ENCODE measurements around the gene IHH.
A peak's percentile ranks its signal among the peaks of the same experiment; 100 is the strongest.

Gene IHH

GRCh38 chr2:219065484-219065883, 4.8 kb upstream of the IHH start:
- in situ Hi-C loops (cut with MboI; ENCODE audit: low pct_unique_long_range_greater_than_20kb, low sequenced_read_pairs, unreplicated experiment), result loop anchor here (10.0 kb wide), 1 partner anchor 49 kb away; no protein-coding TSS in a partner anchor
- TF ChIP-seq CTCF (IDR thresholded peaks at IDR 0.05; ENCODE audit: extremely low read depth, insufficient read depth, missing control alignments), result no peak
- DNase-seq (ENCODE audit: low spot score), result no peak

DNA sequence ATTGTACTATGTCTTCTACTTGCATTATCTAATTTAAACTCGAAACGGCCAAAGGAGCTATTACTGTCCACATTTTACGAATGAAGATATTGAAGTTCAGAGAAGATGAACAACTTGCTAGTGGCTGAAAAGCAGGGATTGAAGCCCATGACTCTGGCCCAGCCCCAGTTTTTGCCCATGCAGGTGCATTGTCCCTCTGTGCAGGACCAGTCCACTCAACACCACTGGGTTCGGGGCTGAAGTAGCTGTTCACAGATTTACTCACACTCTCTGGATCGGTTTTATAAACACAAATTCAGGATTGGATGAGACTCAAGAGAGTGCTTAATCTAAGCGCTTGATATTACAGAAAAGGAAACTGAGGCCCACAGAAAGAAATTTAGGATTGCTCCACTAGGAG, 1.4 kb upstream of the IHH start:
- in situ Hi-C loops (cut with MboI; ENCODE audit: low pct_unique_long_range_greater_than_20kb, low sequenced_read_pairs, unreplicated experiment), result loop anchor here (10.0 kb wide), 1 partner anchor 53 kb away; no protein-coding TSS in a partner anchor
- no peak for TF ChIP-seq CTCF (IDR thresholded peaks at IDR 0.05; ENCODE audit: extremely low read depth, insufficient read depth, missing control alignments)
- DNase-seq (ENCODE audit: low spot score), result no peak

DNA sequence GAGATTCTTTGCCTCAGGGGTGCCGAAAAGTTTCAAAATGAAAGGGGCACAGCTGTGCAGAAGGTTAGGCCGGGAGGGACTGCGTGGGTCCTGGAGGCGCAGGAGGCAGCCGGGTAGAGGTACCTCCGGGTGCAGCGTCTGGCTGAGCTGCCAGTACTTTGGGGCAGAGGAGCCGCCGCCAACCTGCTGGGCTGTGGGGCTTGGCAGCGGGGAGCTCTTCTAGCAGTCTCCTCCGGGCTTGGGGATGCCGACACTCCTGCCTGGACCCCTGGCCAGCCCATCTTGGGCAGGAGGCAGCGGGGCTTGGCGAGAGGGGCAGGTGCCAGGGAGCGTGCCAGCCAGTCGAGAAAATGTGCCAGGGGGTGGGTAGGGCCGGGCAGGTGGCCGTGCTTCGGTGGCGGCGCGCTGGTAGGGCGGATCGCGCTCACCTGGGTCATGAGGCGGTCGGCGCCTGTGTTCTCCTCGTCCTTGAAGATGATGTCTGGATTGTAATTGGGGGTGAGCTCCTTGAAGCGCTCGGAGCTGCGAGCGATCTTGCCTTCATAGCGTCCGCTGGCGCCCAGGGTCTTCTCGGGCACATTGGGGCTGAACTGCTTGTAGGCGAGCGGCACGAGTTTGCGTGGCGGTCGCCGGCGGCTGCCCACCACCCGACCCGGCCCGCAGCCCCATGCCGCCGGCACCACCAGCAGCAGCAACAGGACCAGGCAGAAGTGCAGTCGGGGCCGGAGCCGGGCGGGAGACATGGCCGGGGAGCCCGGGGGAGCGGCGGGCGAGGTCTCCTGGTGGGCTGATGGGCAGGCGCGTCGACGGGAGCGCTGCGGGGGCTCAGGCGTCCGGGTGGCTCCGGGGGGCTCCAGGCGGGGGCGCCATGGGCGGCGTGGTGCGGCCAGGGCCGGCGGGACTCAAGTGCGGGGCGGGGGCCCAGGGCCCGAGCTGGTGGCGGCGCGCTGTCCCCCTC, 717 bp downstream of the IHH start:
- in situ Hi-C loops (cut with MboI; ENCODE audit: low pct_unique_long_range_greater_than_20kb, low sequenced_read_pairs, unreplicated experiment), result loop anchor here (10.0 kb wide), 1 partner anchor 55 kb away; no protein-coding TSS in a partner anchor
- peak; percentile 43 for DNase-seq (ENCODE audit: low spot score)
- no peak for TF ChIP-seq CTCF (IDR thresholded peaks at IDR 0.05; ENCODE audit: extremely low read depth, insufficient read depth, missing control alignments)

DNA sequence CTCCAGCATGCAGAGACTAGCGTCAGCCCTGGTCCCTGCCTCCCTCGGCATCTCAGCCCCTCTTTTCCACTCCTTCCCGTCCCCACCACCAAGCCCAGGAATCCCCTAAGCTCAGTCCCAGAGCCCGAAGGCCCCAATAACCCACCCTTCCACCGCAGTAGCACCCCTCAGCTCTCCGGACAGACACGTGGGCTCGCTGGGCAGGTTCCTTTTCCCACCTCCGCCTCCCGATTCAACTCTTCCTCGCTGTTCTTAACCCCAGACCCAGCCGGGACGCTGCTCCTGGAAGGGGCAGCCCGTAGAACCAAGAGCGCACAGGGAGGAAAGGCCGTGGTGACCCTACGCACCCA, 1.4 kb downstream of the IHH start:
- in situ Hi-C loops (cut with MboI; ENCODE audit: low pct_unique_long_range_greater_than_20kb, low sequenced_read_pairs, unreplicated experiment), result no loop called here
- DNase-seq (ENCODE audit: low spot score), result peak; percentile 39
- TF ChIP-seq CTCF (IDR thresholded peaks at IDR 0.05; ENCODE audit: extremely low read depth, insufficient read depth, missing control alignments), result no peak

- no peak for TF ChIP-seq CTCF (IDR thresholded peaks at IDR 0.05; ENCODE audit: extremely low read depth, insufficient read depth, missing control alignments)
- in situ Hi-C loops (cut with MboI; ENCODE audit: low pct_unique_long_range_greater_than_20kb, low sequenced_read_pairs, unreplicated experiment), result no loop called here
- DNase-seq (ENCODE audit: low spot score), result peak; percentile 45
These were observed 2.0 kb downstream of the IHH start for GRCh38 chr2:219058541-219059374.

GRCh38 chr2:219057709-219058540, 2.8 kb downstream of the IHH start:
- DNase-seq (ENCODE audit: low spot score), result peak; percentile 94
- in situ Hi-C loops (cut with MboI; ENCODE audit: low pct_unique_long_range_greater_than_20kb, low sequenced_read_pairs, unreplicated experiment), result no loop called here
- TF ChIP-seq CTCF (IDR thresholded peaks at IDR 0.05; ENCODE audit: extremely low read depth, insufficient read depth, missing control alignments), result peak; percentile 99

Data from GM13977 (cell line).